ACHN (cell line): ENCODE results near the gene KRT85.

Source experiments
- DNase-seq: peaks from one replicate; pipeline ENCODE4 v3.0.0-alpha.2; 2015
- in situ Hi-C: cut with HindIII; loops from 2 replicates; pipeline ENCODE4 v1.10.0; 2017; ENCODE audit warnings: low sequenced_read_pairs, low pct_ligation_motif_present, low pct_unique_long_range_greater_than_20kb

The KRT85 gene

DNA sequence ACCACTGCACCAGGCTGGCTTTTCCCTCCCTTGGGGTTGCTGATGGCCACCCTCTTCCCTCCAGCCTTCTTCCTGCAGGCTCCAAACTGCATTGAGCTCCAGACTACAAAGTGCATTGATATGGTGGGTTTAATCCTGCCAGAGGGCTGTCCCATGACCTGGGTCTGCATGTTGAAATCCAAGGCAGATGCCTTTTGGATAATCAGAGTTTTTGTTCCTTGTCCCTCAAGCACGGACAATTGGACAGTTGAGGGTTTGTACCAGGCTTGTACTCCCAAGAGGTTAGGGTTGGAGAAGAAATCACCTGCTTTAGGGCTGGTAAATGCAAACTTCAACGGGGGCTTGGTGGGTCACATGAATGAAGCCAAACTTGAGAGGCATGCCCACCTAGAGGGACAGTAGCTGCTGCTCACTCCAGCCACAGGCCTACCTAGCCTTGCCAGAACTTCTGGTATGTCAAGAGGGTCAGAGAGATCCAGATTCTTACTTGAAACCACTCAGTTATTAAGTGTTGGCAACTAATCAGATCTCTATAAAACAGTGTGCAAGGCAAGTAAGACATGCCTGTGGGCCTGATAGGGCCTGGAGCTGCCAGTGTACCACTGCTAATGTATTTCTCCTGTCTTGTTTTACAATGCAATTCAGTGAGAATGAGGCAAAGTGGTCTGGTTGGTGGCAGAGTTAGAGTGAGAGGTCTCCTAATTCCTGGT lies 24.3 kb downstream of the KRT85 start:
- in situ Hi-C loops: no loop called here
- no peak for DNase-seq

DNA sequence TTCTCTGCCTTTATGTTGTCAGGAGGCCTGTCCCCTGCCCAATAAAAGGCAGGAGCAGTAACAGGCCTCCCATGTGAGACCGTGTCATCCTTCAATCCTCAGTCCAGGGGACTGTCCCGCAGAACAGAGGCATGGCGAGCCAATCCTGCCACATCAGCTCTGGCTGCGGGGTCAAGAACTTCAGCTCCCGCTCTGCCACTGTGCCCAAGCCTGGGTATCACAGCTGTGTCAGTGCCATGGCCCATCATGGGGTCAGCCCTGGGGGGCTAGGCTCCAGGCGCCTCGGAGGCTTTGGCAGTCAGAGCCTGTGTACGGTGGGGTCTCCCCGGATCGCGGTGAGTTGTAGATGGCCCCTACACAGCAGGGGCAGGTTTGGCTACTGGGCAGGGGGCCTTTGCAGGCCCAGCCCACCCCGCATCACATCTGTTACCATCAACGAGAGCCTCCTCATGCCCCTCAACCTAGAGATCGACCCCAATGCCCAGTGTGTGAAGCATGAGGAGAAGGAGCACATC lies 26.2 kb downstream of the KRT85 start:
- no peak for DNase-seq
- in situ Hi-C loops: no loop called here

DNA sequence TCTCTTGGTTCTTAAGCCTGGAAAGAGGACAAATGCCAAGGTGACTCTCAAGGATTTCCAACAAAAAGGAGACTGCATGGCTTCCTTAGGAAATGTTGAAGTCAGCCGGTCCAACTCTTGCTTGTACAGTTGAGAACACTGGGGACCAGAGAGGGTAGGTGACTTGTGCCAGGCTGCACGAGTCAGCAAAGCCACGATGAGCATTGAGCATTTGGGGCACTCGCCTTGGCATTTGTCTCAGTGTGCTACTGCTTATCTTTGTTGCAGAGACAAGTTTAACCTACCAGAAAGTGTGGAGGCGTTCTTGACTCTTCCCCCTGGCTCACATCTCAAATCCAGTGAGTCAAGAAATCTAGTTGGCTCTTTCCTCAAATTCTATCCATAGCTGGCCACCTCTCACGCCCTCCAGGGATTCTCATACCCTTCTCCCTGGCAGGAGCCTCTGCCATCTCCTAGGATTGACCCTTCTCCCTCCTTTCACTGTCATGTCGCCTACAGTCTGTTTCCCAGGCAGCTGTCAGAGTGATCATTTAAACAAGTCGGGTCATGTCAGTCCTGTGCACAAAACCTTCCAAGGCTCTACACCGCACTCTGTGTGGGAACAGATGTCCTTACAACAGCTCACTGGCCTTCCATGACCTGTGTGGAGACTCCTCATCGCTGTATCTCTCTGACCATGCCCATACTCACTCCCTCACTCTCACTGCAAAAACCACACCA lies 28.9 kb downstream of the KRT85 start:
- in situ Hi-C loops: no loop called here
- no peak for DNase-seq

- in situ Hi-C loops: no loop called here
- DNase-seq: peak; percentile 32
These were observed 30.2 kb downstream of the KRT85 start for GRCh38 chr12:52337054-52337453.

GRCh38 chr12:52336641-52337040 lies 30.6 kb downstream of the KRT85 start:
- DNase-seq: no peak
- in situ Hi-C loops: no loop called here

DNA sequence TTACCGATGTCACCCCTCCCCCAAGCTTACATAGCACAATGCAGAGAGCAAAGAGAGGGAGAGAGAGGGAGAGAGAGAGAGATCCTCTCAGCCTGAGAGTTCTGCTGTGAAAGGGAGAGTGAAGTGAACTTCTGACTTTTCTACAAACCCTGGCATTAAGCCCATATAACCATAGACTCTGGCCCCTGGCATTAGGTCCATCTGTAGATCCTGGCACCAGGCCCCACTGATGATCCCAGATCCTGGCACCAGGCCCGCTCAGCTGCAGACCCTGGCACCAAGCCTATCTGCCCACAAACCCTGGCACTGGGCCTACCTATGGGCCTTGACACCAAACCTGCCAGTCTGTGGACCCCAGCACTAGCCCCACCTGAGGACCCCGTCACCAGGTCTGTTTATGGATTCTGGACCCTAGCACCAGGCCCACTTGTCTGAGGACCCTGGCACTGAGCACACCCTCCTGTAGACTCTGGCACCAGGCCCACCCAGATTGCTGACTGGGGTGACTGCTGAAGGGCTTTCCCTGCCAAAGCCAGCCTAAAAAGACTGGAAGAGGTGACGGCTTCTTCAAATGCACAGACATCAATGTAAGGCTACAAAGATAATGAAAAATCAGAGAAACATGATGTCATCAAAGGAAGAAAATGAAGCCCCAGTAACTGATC lies 31.6 kb downstream of the KRT85 start:
- no peak for DNase-seq
- in situ Hi-C loops: no loop called here

- in situ Hi-C loops: no loop called here
- DNase-seq: no peak
These were observed 33.1 kb downstream of the KRT85 start for GRCh38 chr12:52334185-52334584.

DNA sequence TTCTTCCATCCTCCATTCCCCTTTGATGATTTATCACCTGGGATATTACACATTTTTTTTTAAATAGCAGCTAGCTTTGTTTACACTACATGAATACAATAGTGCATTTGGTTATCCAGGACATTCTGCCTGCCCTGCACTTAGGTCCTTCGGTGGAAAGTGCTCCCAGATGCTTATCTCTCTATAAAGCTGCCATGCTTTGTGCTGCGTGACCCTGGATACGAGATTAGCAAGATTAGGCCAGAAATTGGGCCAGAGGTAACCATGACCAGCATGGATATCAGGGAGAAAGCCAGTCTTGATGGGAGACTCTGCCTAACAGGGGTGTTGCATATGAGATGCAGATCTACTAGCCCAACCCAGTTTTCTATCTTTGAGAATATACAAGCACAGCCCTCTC lies 34.0 kb downstream of the KRT85 start:
- DNase-seq: no peak
- in situ Hi-C loops: no loop called here

- DNase-seq: no peak
- in situ Hi-C loops: no loop called here
These were observed 34.9 kb downstream of the KRT85 start for GRCh38 chr12:52332381-52332780.

DNA sequence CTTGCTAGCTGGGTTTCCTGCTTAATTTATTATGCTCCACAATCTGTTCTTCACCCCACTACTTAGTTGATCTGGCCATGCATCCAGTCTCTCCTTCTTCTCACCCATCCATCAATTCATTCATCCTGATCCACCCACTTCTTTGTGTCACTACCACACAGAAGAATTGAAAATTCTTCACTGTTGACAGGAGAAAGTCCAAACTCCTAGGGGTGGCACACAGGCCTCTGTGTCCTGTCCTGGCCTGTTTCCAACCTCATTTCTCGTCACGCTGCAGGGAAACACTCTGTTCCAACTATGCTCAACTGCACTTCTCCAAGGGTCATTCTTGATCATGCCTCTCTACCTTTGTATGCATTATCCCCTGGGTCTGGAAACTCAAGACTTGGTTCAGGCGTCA lies 35.4 kb downstream of the KRT85 start:
- in situ Hi-C loops: no loop called here
- DNase-seq: no peak

- DNase-seq: no peak
- in situ Hi-C loops: no loop called here
These were observed 36.2 kb downstream of the KRT85 start for GRCh38 chr12:52331039-52331438.

GRCh38 chr12:52327830-52328500 lies 39.3 kb downstream of the KRT85 start:
- in situ Hi-C loops: no loop called here

DNA sequence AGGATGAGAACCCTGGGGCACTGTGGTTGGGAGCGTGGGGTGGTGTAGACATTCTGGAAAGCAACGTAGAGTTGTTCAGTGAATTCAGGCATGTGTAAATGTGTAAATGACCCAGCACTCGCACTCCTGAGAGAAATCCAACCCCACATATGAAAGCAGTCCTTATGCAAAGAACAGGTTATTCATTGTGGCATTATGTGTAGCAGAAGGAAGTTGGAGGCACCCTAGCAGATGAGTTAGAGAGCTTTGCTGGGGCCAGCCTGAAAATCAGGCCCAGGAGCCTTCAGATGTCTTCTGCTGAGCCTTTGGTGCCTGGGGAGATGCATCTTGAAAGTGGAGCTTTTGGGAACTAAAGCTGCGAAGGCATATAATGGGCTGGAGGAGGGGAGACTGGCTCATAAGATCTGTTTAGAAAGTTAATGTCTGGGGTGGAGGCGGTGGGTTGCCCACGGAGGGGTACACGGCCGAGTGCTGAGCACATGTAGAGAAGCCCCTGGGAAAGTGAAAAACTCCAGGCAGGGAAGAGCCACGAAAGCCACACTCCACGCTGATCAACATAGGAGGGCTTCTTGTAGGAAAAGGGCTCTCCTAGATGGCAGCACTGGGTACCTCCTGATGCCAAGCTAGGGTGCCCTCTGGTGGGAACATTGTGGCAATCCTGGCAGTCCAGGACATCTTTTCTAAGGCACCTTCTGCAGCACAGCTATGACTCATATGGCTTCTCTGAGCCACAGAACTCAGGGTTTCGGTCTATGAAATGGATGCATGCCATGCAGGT lies 40.0 kb downstream of the KRT85 start:
- in situ Hi-C loops: no loop called here
- DNase-seq: peak; percentile 99

More at GRCh38 chr12:52327830-52328500, 39.3 kb downstream of the KRT85 start:
- DNase-seq: no peak

GRCh38 chr12:52324153-52324444 lies 43.2 kb downstream of the KRT85 start:
- DNase-seq: no peak
- in situ Hi-C loops: no loop called here

GRCh38 chr12:52323416-52324152 lies 43.7 kb downstream of the KRT85 start:
- DNase-seq: no peak
- in situ Hi-C loops: no loop called here

GRCh38 chr12:52323001-52323400 lies 44.3 kb downstream of the KRT85 start:
- in situ Hi-C loops: no loop called here
- no peak for DNase-seq

GRCh38 chr12:52322069-52322468 lies 45.2 kb downstream of the KRT85 start:
- in situ Hi-C loops: no loop called here

DNA sequence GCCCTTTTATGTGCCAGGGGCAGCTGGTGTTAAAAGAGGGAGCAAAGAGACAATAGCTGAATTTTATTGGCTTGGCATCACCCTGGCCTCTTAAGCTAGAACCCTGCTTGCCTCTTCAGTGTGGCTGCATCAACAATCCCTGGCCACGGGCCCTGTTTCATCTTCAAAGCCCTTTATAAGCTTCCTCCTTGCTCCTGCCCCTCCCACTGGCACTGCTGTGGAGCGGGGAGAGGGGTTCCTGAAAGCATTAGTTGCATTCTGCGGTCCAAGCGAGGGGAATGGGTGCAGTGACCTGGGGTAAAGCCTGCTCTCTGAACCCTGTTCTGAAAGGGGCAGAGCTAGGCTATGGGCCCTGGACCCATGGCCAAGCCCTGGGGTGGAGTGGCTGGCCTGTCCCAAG lies 45.9 kb downstream of the KRT85 start:
- in situ Hi-C loops: no loop called here
- DNase-seq: no peak

More at GRCh38 chr12:52322069-52322468, 45.2 kb downstream of the KRT85 start:
- DNase-seq: no peak
